H1 (cell line): ENCODE data around the gene AHI1. TPM values are rescaled to one million over a fixed set of nuclear protein-coding genes. Genes with fewer than 3 reads are reported as not detected.

ENCODE experiments used
- CTCF ChIA-PET: fragments of 300-600 bp; sonication (Branson Sonifier 250); formaldehyde crosslinking; loops from one replicate; lab custom pipeline; 2021; ENCODE audit not compliant: partially characterized antibody; lab: Charles Lee
- POLR2A ChIA-PET: fragments of 300-600 bp; sonication (Branson Sonifier 250); formaldehyde crosslinking; loops from one replicate; lab custom pipeline; 2021; ENCODE audit warnings: inconsistent platforms; ENCODE audit not compliant: partially characterized antibody; lab: Charles Lee
- DNase-seq, 2 experiments: peaks; one replicate each; pipeline versions ENCODE4 v3.0.0 to v3.0.0-alpha.2; 2010 to 2022; ENCODE audit warnings: low spot score in 2 of 2, low read depth in 1 of 2, mixed read lengths in 1 of 2
- FAIRE-seq: peaks from 2 replicates; lab custom pipeline; 2011; peaks lifted over from hg19 to GRCh38; lab: Jason Lieb, UNC
- H2AFZ ChIP-seq: 2 replicates; pipeline ENCODE4 v1.8.1; 2012; ENCODE audit warnings: low read length, inconsistent platforms
- H2AK5ac ChIP-seq: 2 replicates; pipeline ENCODE4 v1.6.1; 2013; ENCODE audit warnings: low read depth, low read length
- H2BK120ac ChIP-seq: replicated peaks from 2 replicates; pipeline ENCODE3; 2013; ENCODE audit warnings: low read depth, low read length, inconsistent platforms
- H2BK12ac ChIP-seq: 2 replicates; pipeline ENCODE4 v1.6.1; 2013; ENCODE audit warnings: low read depth, low read length
- H2BK15ac ChIP-seq: 2 replicates; pipeline ENCODE4 v1.6.1; 2013; ENCODE audit warnings: low read length
- H2BK20ac ChIP-seq: 2 replicates; pipeline ENCODE4 v1.6.1; 2013; ENCODE audit warnings: low read length
- H2BK5ac ChIP-seq: 2 replicates; pipeline ENCODE4 v1.6.1; 2013; ENCODE audit warnings: low read depth, low read length
- H3K14ac ChIP-seq: 2 replicates; pipeline ENCODE4 v1.6.1; 2013; ENCODE audit warnings: inconsistent platforms; ENCODE audit not compliant: insufficient read length
- H3K18ac ChIP-seq: 2 replicates; pipeline ENCODE4 v1.6.1; 2013; ENCODE audit warnings: low read length; ENCODE audit errors: extremely low read depth
- H3K23ac ChIP-seq: 2 replicates; pipeline ENCODE4 v1.6.1; 2013; ENCODE audit warnings: inconsistent platforms; ENCODE audit not compliant: insufficient read length
- H3K23me2 ChIP-seq: 2 replicates; pipeline ENCODE4 v1.6.1; 2013; ENCODE audit warnings: low read depth, low read length
- H3K27ac ChIP-seq: 2 replicates; pipeline ENCODE4 v1.6.1; 2011; ENCODE audit warnings: low read depth, low read length, inconsistent platforms
- H3K27me3 ChIP-seq, 4 experiments: replicated peaks in 1 of 4; 1 replicate in 1 of 4; 2 replicates in 3 of 4; pipeline versions ENCODE4 v1.6.1 to v1.8.1; 2011 to 2013; ENCODE audit warnings: low read length in 3 of 4, mild to moderate bottlenecking in 3 of 4, inconsistent platforms in 2 of 4, mixed read lengths in 2 of 4, moderate library complexity in 1 of 4; ENCODE audit not compliant: control insufficient read depth in 3 of 4, insufficient read depth in 3 of 4; ENCODE audit errors: extremely low read depth in 1 of 4
- H3K36me3 ChIP-seq, 4 experiments: 2 replicates each; pipeline versions ENCODE4 v1.6.1 to v1.8.1; 2011 to 2013; ENCODE audit warnings: mild to moderate bottlenecking in 4 of 4, low read length in 3 of 4, moderate library complexity in 2 of 4, control low read depth in 1 of 4, inconsistent platforms in 1 of 4; ENCODE audit not compliant: insufficient read depth in 4 of 4, control insufficient read depth in 2 of 4
- H3K4ac ChIP-seq: replicated peaks from 2 replicates; pipeline ENCODE3; 2013; ENCODE audit warnings: low read length, low read depth, mixed read lengths, inconsistent platforms; ENCODE audit not compliant: insufficient read length
- H3K4me1 ChIP-seq, 4 experiments: replicated peaks in 1 of 4; 1 replicate in 1 of 4; 2 replicates in 3 of 4; pipeline versions ENCODE4 v1.6.1 to v1.8.1; 2011 to 2013; ENCODE audit warnings: low read length in 3 of 4, inconsistent platforms in 2 of 4, mixed read lengths in 1 of 4; ENCODE audit not compliant: insufficient read depth in 4 of 4, control insufficient read depth in 3 of 4
- H3K4me2 ChIP-seq, 2 experiments: 2 replicates each; pipeline versions ENCODE4 v1.6.1 to v1.8.1; 2011 to 2013; ENCODE audit warnings: low read depth in 2 of 2, low read length in 2 of 2, control low read depth in 1 of 2, inconsistent platforms in 1 of 2, mild to moderate bottlenecking in 1 of 2; ENCODE audit not compliant: insufficient read depth in 1 of 2
- H3K4me3 ChIP-seq, 4 experiments: fragments of 200-600, 300-600 bp in 1 of 4; sonication (generic), shearing (Covaris generic), sonication (Bioruptor Twin) in 1 of 4; 2 replicates each; pipeline versions ENCODE4 v1.5.1 to v1.8.1; 2011 to 2016; ENCODE audit warnings: low read length in 4 of 4, low read depth in 3 of 4, control low read depth in 2 of 4, inconsistent platforms in 2 of 4, mild to moderate bottlenecking in 2 of 4, mixed read lengths in 1 of 4, moderate library complexity in 1 of 4; ENCODE audit not compliant: insufficient read depth in 2 of 4; ENCODE audit errors: extremely low read depth in 1 of 4
- H3K56ac ChIP-seq: replicated peaks from 2 replicates; pipeline ENCODE3; 2013; ENCODE audit warnings: low read depth, mild to moderate bottlenecking, mixed read lengths, low read length, inconsistent platforms; ENCODE audit not compliant: insufficient read length
- H3K79me1 ChIP-seq: 2 replicates; pipeline ENCODE4 v1.6.1; 2013; ENCODE audit warnings: low read depth, low read length, control low read depth
- H3K79me2 ChIP-seq, 2 experiments: 2 replicates each; pipeline versions ENCODE4 v1.6.1 to v1.8.1; 2012 to 2013; ENCODE audit warnings: low read length in 2 of 2, mild to moderate bottlenecking in 2 of 2, inconsistent platforms in 1 of 2; ENCODE audit not compliant: insufficient read depth in 2 of 2, control insufficient read depth in 1 of 2
- H3K9ac ChIP-seq, 4 experiments: replicated peaks in 1 of 4; 1 replicate in 1 of 4; 2 replicates in 3 of 4; pipeline versions ENCODE4 v1.6.1 to v1.8.1; 2011 to 2013; ENCODE audit warnings: low read depth in 3 of 4, low read length in 3 of 4, control low read depth in 2 of 4, mild to moderate bottlenecking in 2 of 4, moderate library complexity in 2 of 4, inconsistent platforms in 1 of 4; ENCODE audit errors: extremely low read depth in 1 of 4
- H3K9me3 ChIP-seq, 2 experiments: 2 replicates each; pipeline versions ENCODE4 v1.6.1 to v1.8.1; 2012 to 2013; ENCODE audit warnings: mild to moderate bottlenecking in 2 of 2, moderate library complexity in 2 of 2, control low read depth in 1 of 2, inconsistent platforms in 1 of 2, low read depth in 1 of 2, low read length in 1 of 2, mixed read lengths in 1 of 2; ENCODE audit not compliant: insufficient read depth in 2 of 2
- H4K20me1 ChIP-seq, 2 experiments: replicated peaks in 1 of 2; 2 replicates each; pipeline versions ENCODE3 to v1.8.1; 2011 to 2013; ENCODE audit warnings: inconsistent platforms in 2 of 2, low read length in 2 of 2, mild to moderate bottlenecking in 1 of 2; ENCODE audit not compliant: insufficient read depth in 2 of 2, control insufficient read depth in 1 of 2
- H4K5ac ChIP-seq: 2 replicates; pipeline ENCODE4 v1.6.1; 2013; ENCODE audit warnings: low read length, low read depth, mixed read lengths, inconsistent platforms; ENCODE audit not compliant: insufficient read length
- H4K8ac ChIP-seq: 2 replicates; pipeline ENCODE4 v1.8.0; 2013; ENCODE audit warnings: mild to moderate bottlenecking, moderate library complexity, low read length, inconsistent platforms; ENCODE audit not compliant: insufficient read depth; ENCODE audit errors: extremely low read depth
- H4K91ac ChIP-seq: replicated peaks from 2 replicates; pipeline ENCODE3; 2013; ENCODE audit warnings: low read length, mixed read lengths, inconsistent platforms; ENCODE audit not compliant: insufficient read length
- ASH2L ChIP-seq: fragments of 200-600, 300-600 bp; sonication (generic); IDR thresholded peaks from one replicate; pipeline ENCODE4 v1.7.1; 2017; ENCODE audit warnings: low read length
- BACH1 ChIP-seq: IDR thresholded peaks from 2 replicates; pipeline ENCODE4 v1.6.1; 2012; ENCODE audit warnings: low read length, improper control_type of control experiment
- EGR1 ChIP-seq: IDR thresholded peaks from 2 replicates; pipeline ENCODE4 v1.6.1; 2011; ENCODE audit warnings: low read depth, low read length, borderline replicate concordance
- EZH2 ChIP-seq: fragments of 200-600 bp; sonication (generic); IDR thresholded peaks from 2 replicates; pipeline ENCODE4 v1.7.1; 2012; ENCODE audit warnings: low read depth, mild to moderate bottlenecking, moderate library complexity, low read length, inconsistent platforms; ENCODE audit not compliant: severe bottlenecking
- GTF2F1 ChIP-seq: IDR thresholded peaks from 2 replicates; pipeline ENCODE4 v1.6.1; 2012; ENCODE audit warnings: low read depth, low read length, improper control_type of control experiment, borderline replicate concordance
- HDAC2 ChIP-seq, 2 experiments: fragments of 300-600 bp in 1 of 2; sonication (generic) in 1 of 2; IDR thresholded peaks; 2 replicates each; pipeline ENCODE4 v1.6.1; 2011 to 2012; ENCODE audit warnings: low read depth in 2 of 2, low read length in 2 of 2, mild to moderate bottlenecking in 2 of 2, moderate library complexity in 2 of 2, borderline replicate concordance in 1 of 2, inconsistent platforms in 1 of 2
- KDM1A ChIP-seq: fragments of 200-600, 300-600 bp; sonication (generic); IDR thresholded peaks from 2 replicates; pipeline ENCODE4 v1.7.1; 2016; ENCODE audit warnings: mild to moderate bottlenecking, low read length, borderline replicate concordance
- PHF8 ChIP-seq: fragments of 200-600 bp; sonication (generic); conservative IDR thresholded peaks from 2 replicates; pipeline ENCODE4 v1.7.1; 2012; ENCODE audit warnings: low read depth, mild to moderate bottlenecking, inconsistent platforms, low read length, moderate library complexity
- POLR2A ChIP-seq, 2 experiments: IDR thresholded peaks; 1 replicate in 1 of 2; 2 replicates in 1 of 2; pipeline ENCODE4 v1.6.1; 2011; ENCODE audit warnings: low read depth in 2 of 2, low read length in 2 of 2, mild to moderate bottlenecking in 2 of 2; ENCODE audit errors: control extremely low read depth in 1 of 2
- RBBP5 ChIP-seq: IDR thresholded peaks from 2 replicates; pipeline ENCODE4 v1.7.1; 2012; ENCODE audit warnings: low read depth, mild to moderate bottlenecking, inconsistent platforms, low read length, moderate library complexity, borderline replicate concordance
- SAP30 ChIP-seq: fragments of 300-600 bp; sonication (generic); IDR thresholded peaks from 2 replicates; pipeline ENCODE4 v1.7.1; 2012; ENCODE audit warnings: low read length, moderate library complexity, mild to moderate bottlenecking, inconsistent platforms; ENCODE audit not compliant: insufficient read depth, insufficient replicate concordance
- SIN3A ChIP-seq, 2 experiments: IDR thresholded peaks in 1 of 2; conservative IDR thresholded peaks in 1 of 2; 2 replicates each; pipeline ENCODE4 v1.6.1; 2011 to 2012; ENCODE audit warnings: low read length in 2 of 2, improper control_type of control experiment in 1 of 2, low read depth in 1 of 2, mild to moderate bottlenecking in 1 of 2
- SIRT6 ChIP-seq: IDR thresholded peaks from one replicate; pipeline ENCODE4 v1.7.1; 2012; ENCODE audit warnings: low read length, inconsistent platforms
- TAF7 ChIP-seq: optimal IDR thresholded peaks from 2 replicates; pipeline ENCODE3; 2011; ENCODE audit warnings: low read depth, mild to moderate bottlenecking, inconsistent platforms, low read length, moderate library complexity, borderline replicate concordance
- TBP ChIP-seq: IDR thresholded peaks from 2 replicates; pipeline ENCODE4 v1.6.1; 2011; ENCODE audit warnings: low read depth, low read length, improper control_type of control experiment
- WGBS, 2 experiments: shearing (Covaris generic) in 1 of 2; methylation state at CpG; one replicate each; pipeline versions ENCODE4 v1.1.6 to v1.1.7; 2013 to 2015; ENCODE audit warnings: low lambda C conversion rate in 2 of 2, mixed read lengths in 2 of 2, inconsistent platforms in 1 of 2, low coverage in 1 of 2, missing lambda C conversion rate in 1 of 2; ENCODE audit not compliant: insufficient replicate concordance in 2 of 2, insufficient coverage in 1 of 2, insufficient read length in 1 of 2; ENCODE audit errors: extremely low coverage in 1 of 2, missing lambda C conversion rate in 1 of 2; 5-methylcytosine and 5-hydroxymethylcytosine counted together
- polyA plus RNA-seq, 7 experiments: library from polyadenylated mRNA; depleted of rRNA in 3 of 7; stranded (reverse) in 5 of 7; unstranded in 2 of 7; fragments of >200 nt in 5 of 7; fragments of 200-250 nt in 2 of 7; gene quantifications; 1 replicate in 5 of 7; 2 replicates in 1 of 7; 4 replicates in 1 of 7; pipeline versions ENCODE4 v1.2.1 to v1.2.3, GENCODE V29; 2011 to 2013; ENCODE audit warnings: missing spikeins in 2 of 7, mixed read lengths in 2 of 7
- total RNA-seq: library from RNA; stranded (reverse); fragmentation: NEBNext Ultra II Directional; extraction: Animal tissue kit (Norgen Biotek cat#: 25700); gene quantifications from 2 replicates; pipeline ENCODE4 v1.2.1, GENCODE V29; 2021

Gene AHI1
- total and polyA plus RNA-seq, 2 of the 8 experiments (the other 6 are each of a cell fraction or from before 2014, with no cell fraction given) = 4.2 to 19.6 TPM

DNA sequence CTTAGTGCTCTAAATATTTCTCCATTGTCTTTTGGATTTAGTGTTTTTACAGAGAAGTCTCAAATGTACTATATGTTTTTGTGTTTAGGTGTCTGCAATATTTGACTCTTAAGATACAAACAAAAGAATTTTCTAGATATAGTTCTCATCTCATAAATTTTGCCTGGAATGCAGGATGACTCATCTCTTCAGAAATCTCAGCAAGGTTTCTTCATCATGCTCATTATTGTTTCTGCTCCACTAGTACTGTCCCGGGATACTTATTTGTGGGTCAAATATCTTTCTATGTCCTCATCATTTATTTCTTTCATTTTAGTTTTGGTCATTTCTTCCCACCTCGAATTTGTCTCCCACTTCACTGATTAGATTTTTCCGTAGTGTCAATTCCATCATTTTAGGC lies 9.5 kb downstream of the AHI1 start:
- WGBS, 2 experiments = 86% methylated on average over 3 of the region's 3 CpGs; no CpG with 5 or more reads in 1 of the 2 experiments
- H2BK12ac ChIP-seq = no peak overlapping the region
- H3K27ac ChIP-seq = no peak overlapping the region
- peaks cover 5 to 12% of the 10 kb centered on the region in 2 experiments for H3K9me3 ChIP-seq
- no peak overlapping the region for H3K4me3 ChIP-seq
- no peak overlapping the region for H3K23ac ChIP-seq
- no peak overlapping the region for H3K14ac ChIP-seq
- no peak overlapping the region for H2BK15ac ChIP-seq
- H4K91ac ChIP-seq = no peak overlapping the region
- H3K79me1 ChIP-seq = no peaks in the 10 kb centered on the region
- H4K8ac ChIP-seq = no peak overlapping the region
- H4K5ac ChIP-seq = no peak overlapping the region
- ChIA-PET CTCF (no interaction called here), POLR2A (no interaction called here)
- H3K56ac ChIP-seq = no peak overlapping the region
- H3K4me1 ChIP-seq = 0 out of 7 replicates have a peak, but pooled peaks cover 0 to 2% (median under 1%) of the 10 kb centered on the region in 4 experiments
- FAIRE-seq = no peak
- H3K18ac ChIP-seq = no peak overlapping the region
- H3K79me2 ChIP-seq = no peaks in the 10 kb centered on the region
- H2BK120ac ChIP-seq = no peak overlapping the region
- no peak overlapping the region for H3K9ac ChIP-seq
- no peaks in the 10 kb centered on the region for H3K23me2 ChIP-seq
- no peaks in the 10 kb centered on the region for H3K27me3 ChIP-seq
- H3K36me3 ChIP-seq = peaks cover 0 to 36% (median 10%) of the 10 kb centered on the region in 4 experiments; a peak in 5 of 8 replicates
- no peak overlapping the region for H2BK5ac ChIP-seq
- no peak for DNase-seq
- no peak overlapping the region for H3K4ac ChIP-seq
- no peak overlapping the region for H2AK5ac ChIP-seq
- H2AFZ ChIP-seq = no peak overlapping the region
- no peaks in the 10 kb centered on the region for H4K20me1 ChIP-seq
- H2BK20ac ChIP-seq = no peak overlapping the region
- H3K4me2 ChIP-seq = no peak overlapping the region
- TF ChIP-seq BACH1 (no peak), EGR1 (no peak), TBP (no peak), HDAC2 (IDR thresholded peaks at IDR 0.05; ENCODE audit: borderline replicate concordance in 1 of 2, low read depth in 2 of 2, low read length in 2 of 2) (no peak), ASH2L (no peak), SAP30 (no peak), PHF8 (no peak), EZH2 (no peak), KDM1A (no peak), TAF7 (no peak), GTF2F1 (no peak), POLR2A (IDR thresholded peaks at IDR 0.05; ENCODE audit: control extremely low read depth in 1 of 2, low read depth in 2 of 2, low read length in 2 of 2) (no peak), SIN3A (conservative IDR thresholded peaks at IDR 0.05 in 1 of 2, IDR thresholded peaks at IDR 0.05 in 1 of 2; ENCODE audit: low read depth in 1 of 2, low read length in 2 of 2) (no peak), SIRT6 (no peak), RBBP5 (no peak)
